HAP-1 (cell line): ENCODE measurements around the gene CDKAL1.
"Not testable (repeated sequence)": the region's sequence is repeated elsewhere in the genome, so short reads cannot be mapped to it uniquely, and the experiment has no call there.

Experiments
- DNase-seq, 2 experiments: peaks; one replicate each; pipeline ENCODE4 v3.0.0-alpha.2; 2016 to 2020; ENCODE audit warnings: low spot score in 2 of 2
- H3K27me3 ChIP-seq: fragments of 250-450 bp; sonication (Bioruptor Pico); 2 replicates; pipeline ENCODE4 v1.5.1; 2020; ENCODE audit warnings: low read depth, mild to moderate bottlenecking, moderate library complexity
- H3K36me3 ChIP-seq: fragments of 250-450 bp; sonication (Bioruptor Pico); replicated peaks from 2 replicates; pipeline ENCODE4 v1.5.1; 2020; ENCODE audit warnings: mild to moderate bottlenecking
- H3K4me1 ChIP-seq: fragments of 250-450 bp; sonication (Bioruptor Pico); 2 replicates; pipeline ENCODE4 v1.5.1; 2020; ENCODE audit warnings: mild to moderate bottlenecking
- H3K4me3 ChIP-seq: fragments of 250-450 bp; sonication (Bioruptor Pico); 2 replicates; pipeline ENCODE4 v1.5.1; 2020; ENCODE audit warnings: mild to moderate bottlenecking, moderate library complexity
- H3K9me3 ChIP-seq: fragments of 250-450 bp; sonication (Bioruptor Pico); 2 replicates; pipeline ENCODE4 v1.5.1; 2020; ENCODE audit warnings: mild to moderate bottlenecking, moderate library complexity
- in situ Hi-C: fragments of 300-500 bp; cut with MboI; formaldehyde crosslinking; loops from 3 replicates; pipeline ENCODE4 v1.14.3; 2020; ENCODE audit warnings: low sequenced_read_pairs, inconsistent platforms, mixed read lengths

Gene CDKAL1

DNA sequence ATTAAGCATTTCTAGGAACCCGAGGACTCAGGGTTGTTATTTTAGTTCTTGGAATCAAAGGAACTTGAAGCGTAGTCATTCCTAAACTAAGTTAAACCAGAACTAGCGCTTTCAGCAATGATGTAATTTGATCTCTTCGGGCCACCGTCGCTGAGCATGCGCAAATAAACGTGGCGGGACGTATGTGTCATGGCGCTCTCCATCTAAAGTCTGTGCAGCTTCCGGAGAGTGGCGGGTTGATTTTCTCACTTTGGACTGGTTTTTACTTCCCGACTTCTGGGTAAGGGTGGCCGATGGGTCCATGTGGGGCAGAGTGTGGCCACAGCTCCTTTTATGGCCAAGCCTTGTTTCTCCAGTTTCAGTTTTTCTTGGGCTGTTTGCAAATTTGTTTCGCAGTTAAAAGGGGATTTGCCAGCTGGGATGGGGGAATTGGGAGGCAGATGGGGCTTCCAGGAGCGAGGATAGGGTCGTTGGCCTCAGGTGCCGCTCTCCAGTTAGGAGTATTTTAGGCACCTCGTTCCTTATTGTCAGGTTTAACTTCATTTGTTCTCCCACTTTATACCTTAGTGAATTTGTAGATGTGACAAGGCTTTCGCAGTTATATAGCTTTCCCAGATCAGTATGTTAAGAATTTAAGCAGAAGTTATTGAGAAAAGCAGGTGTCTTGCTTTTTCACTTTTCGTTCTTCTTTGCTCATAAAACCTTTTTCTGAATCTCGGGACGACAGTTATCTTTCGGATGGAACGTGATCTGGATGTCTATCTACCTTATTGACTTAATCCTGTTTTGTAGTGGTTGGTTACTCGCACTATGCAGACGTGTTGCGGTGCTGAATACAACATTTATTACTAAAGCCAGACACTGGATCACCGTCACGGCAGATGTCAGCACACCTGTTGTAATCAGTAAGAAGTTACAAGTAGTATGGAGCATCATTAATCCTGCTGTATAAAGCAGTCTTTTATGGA, at the start of gene CDKAL1:
CDKAL1 (plus strand) TSS at position 163 of the 968 bp plus-strand sequence. CDS start 11,894 bp downstream, outside the sequence.
- Histone ChIP-seq H3K4me1 (peaks cover 7% of the 10 kb centered on the region), H3K4me3 (peak within 1 kb of the TSS; percentile 74), H3K9me3 (no peaks in the 10 kb centered on the region), H3K36me3 (peaks cover 3% of the 10 kb centered on the region; the same call in 1 of the 2 replicates), H3K27me3 (no peaks in the 10 kb centered on the region)
- peak; percentile 83 to 89 for DNase-seq
- in situ Hi-C loops: loop anchor here (5.0 kb wide), 1 partner anchor 132 kb away; the partner anchor contains the start of gene E2F3

DNA sequence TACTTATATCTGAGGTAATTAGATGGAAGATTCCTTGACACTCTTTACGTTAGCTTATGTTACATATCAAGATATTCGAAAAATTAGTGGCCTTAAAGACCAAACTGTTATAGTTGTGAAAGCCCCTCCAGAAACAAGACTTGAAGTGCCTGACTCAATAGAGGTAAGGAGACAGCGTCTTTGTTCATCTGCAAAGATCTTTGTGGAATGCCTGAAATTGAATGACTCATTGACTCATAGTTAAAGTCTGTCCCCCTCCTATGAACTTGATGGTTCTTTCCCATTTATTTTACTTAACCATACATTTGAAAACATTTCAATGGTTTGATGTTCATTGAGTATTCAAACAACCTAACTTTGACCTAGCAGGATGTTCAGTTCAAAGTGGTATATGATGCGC, 47.6 kb upstream of the CDKAL1 start:
- no peaks in the 10 kb centered on the region for H3K9me3 ChIP-seq
- peaks cover 76% of the 10 kb centered on the region for H3K36me3 ChIP-seq
- DNase-seq: no peak
- H3K4me1 ChIP-seq: no peaks in the 10 kb centered on the region; the same call in none of the 2 replicates
- no peaks in the 10 kb centered on the region for H3K27me3 ChIP-seq
- H3K4me3 ChIP-seq: no peak overlapping the region
- in situ Hi-C loops: no loop called here

GRCh38 chr6:20487669-20488375, 46.4 kb upstream of the CDKAL1 start:
- Histone ChIP-seq H3K36me3 (peaks cover 70% of the 10 kb centered on the region), H3K4me3 (no peak overlapping the region), H3K9me3 (no peaks in the 10 kb centered on the region), H3K4me1 (no peaks in the 10 kb centered on the region; the same call in none of the 2 replicates), H3K27me3 (no peaks in the 10 kb centered on the region)
- no peak for DNase-seq
- in situ Hi-C loops: no loop called here

DNA sequence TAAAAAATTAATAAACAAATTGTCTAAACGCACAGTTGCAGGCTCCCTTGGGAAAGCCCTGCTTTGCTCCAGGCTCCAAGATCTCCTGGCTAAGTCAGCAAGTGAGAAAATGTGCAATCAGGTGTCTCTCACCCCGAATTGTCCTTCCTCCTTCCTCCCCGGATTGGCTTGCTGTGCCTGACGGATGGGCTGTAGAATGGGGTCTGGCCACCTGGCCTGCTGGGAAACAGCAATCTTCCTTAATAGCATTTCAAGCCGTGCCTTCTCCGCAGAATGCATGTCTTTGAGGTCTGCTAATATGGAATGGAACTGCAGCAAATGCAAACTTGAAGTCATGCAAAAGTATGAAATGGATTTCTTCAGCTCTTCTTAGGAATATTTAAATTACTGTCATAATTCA, 43.7 kb upstream of the CDKAL1 start:
- no peak overlapping the region for H3K4me3 ChIP-seq
- H3K36me3 ChIP-seq: peaks cover 54% of the 10 kb centered on the region
- no peaks in the 10 kb centered on the region; the same call in none of the 2 replicates for H3K4me1 ChIP-seq
- no peaks in the 10 kb centered on the region for H3K27me3 ChIP-seq
- DNase-seq: no peak
- no peaks in the 10 kb centered on the region for H3K9me3 ChIP-seq
- in situ Hi-C loops: no loop called here

GRCh38 chr6:20492099-20492498, 42.2 kb upstream of the CDKAL1 start:
- peaks cover 40% of the 10 kb centered on the region for H3K36me3 ChIP-seq
- in situ Hi-C loops: no loop called here

GRCh38 chr6:20497216-20498040, 36.8 kb upstream of the CDKAL1 start:
- in situ Hi-C loops: no loop called here
- Histone ChIP-seq H3K9me3 (no peaks in the 10 kb centered on the region), H3K27me3 (no peaks in the 10 kb centered on the region), H3K36me3 (no peaks in the 10 kb centered on the region), H3K4me1 (no peaks in the 10 kb centered on the region), H3K4me3 (no peak overlapping the region)
- DNase-seq: no peak

More at GRCh38 chr6:20492099-20492498, 42.2 kb upstream of the CDKAL1 start:
- no peak for DNase-seq
- H3K4me3 ChIP-seq: no peak overlapping the region
- no peaks in the 10 kb centered on the region; the same call in none of the 2 replicates for H3K4me1 ChIP-seq
- H3K27me3 ChIP-seq: no peaks in the 10 kb centered on the region
- no peaks in the 10 kb centered on the region for H3K9me3 ChIP-seq

DNA sequence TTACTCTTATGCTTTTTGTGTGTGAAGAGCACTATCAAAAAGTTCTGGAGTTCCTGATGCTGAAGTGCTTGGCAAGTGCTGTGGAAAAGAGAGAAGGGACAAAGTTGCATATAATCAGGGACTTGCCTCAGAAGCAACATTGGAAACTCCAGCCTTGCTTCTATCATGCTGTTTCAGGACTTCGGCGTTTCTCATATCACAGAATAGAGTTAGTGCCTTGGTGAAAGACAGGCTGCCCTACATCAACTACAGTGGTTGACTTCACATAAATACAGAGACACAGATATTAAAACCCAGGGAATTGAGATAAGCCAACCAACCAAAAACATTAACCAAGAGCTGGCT, 36.2 kb upstream of the CDKAL1 start:
- Histone ChIP-seq H3K9me3 (no peaks in the 10 kb centered on the region), H3K4me3 (no peak overlapping the region), H3K36me3 (no peaks in the 10 kb centered on the region), H3K4me1 (no peaks in the 10 kb centered on the region), H3K27me3 (no peaks in the 10 kb centered on the region)
- in situ Hi-C loops: no loop called here
- DNase-seq: no peak

DNA sequence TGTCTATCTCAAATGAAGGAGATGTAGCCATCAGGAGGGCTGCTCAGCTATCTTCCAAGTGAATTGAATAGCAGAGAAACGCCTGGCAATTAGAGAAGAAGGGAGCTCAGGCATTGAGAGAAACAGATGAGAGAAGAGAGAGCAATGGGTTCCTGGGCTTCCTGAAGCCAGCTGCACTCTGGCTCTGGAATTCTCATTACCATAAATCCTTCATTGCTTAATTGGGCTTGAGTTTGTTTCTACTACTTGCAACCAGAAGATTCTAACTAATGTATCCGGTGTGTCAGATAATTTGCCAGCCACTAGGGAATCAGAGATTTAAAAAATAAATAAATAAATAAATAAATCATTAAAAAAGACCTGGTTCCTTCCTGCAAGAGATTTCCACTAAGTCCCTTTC, 25.0 kb upstream of the CDKAL1 start:
- Histone ChIP-seq H3K27me3 (no peaks in the 10 kb centered on the region), H3K4me3 (no peak overlapping the region), H3K4me1 (no peaks in the 10 kb centered on the region), H3K9me3 (no peaks in the 10 kb centered on the region), H3K36me3 (no peaks in the 10 kb centered on the region)
- in situ Hi-C loops: no loop called here
- no peak for DNase-seq

DNA sequence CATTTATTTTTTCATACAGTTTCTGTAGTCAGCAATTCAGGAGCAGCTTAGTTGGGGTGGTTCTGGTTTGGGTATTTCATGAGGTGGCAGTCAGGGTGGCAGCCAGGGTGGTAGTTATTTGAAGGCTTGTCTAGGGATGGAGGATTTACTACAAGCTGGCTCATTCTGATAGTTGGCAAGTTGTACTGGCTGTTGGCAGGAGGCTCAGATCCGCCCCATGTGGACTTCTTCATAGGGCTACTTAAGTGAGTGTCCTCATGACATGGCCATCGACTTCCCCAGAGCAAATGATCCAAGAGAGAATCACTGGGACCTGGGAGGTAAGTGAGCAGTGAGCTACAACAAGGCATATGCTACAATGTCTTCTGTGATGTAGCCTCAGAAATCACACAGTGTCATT, 22.4 kb upstream of the CDKAL1 start:
- no peak overlapping the region for H3K4me3 ChIP-seq
- H3K27me3 ChIP-seq: no peaks in the 10 kb centered on the region
- H3K4me1 ChIP-seq: no peaks in the 10 kb centered on the region
- H3K36me3 ChIP-seq: no peaks in the 10 kb centered on the region
- DNase-seq: no peak
- H3K9me3 ChIP-seq: no peaks in the 10 kb centered on the region
- in situ Hi-C loops: no loop called here

GRCh38 chr6:20525208-20525607, 9.0 kb upstream of the CDKAL1 start:
- H3K9me3 ChIP-seq, H3K27me3 ChIP-seq, H3K4me1 ChIP-seq, H3K36me3 ChIP-seq, DNase-seq, H3K4me3 ChIP-seq: not testable (repeated sequence)
- in situ Hi-C loops: loop anchor here (10.0 kb wide), 1 partner anchor 430 kb away; no protein-coding TSS in a partner anchor

DNA sequence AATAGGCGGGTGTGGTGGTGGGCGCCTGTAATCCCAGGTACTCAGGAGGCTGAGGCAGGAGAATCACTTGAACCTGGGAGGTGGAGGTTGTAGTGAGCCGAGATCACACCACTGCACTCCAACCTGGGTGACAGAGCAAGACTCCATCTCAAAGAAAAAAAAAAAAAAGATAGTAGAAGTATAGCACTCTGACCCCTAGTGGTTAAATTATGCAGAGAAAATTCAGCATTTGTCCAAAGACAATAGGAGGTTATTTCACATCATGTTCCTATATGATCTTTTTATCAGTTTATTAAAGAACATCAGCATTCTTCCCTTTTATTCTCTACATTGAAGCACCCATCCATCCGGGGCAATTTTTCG, 5.2 kb upstream of the CDKAL1 start:
- H3K9me3 ChIP-seq, H3K27me3 ChIP-seq, H3K4me1 ChIP-seq, H3K4me3 ChIP-seq, H3K36me3 ChIP-seq: not testable (repeated sequence)
- in situ Hi-C loops: loop anchor here (10.0 kb wide), 1 partner anchor 434 kb away; no protein-coding TSS in a partner anchor
- peak in 1 of 2 experiments; percentile 49 for DNase-seq

GRCh38 chr6:20532881-20533280, 1.4 kb upstream of the CDKAL1 start:
- Histone ChIP-seq H3K9me3 (no peaks in the 10 kb centered on the region), H3K36me3 (0 out of 2 replicates have a peak, but pooled peaks cover 3% of the 10 kb centered on the region), H3K4me3 (no peak overlapping the region), H3K4me1 (peaks cover 7% of the 10 kb centered on the region), H3K27me3 (no peaks in the 10 kb centered on the region)
- DNase-seq: no peak
- in situ Hi-C loops: loop anchor here (5.0 kb wide), 1 partner anchor 131 kb away; the partner anchor contains the start of gene E2F3

- Histone ChIP-seq H3K36me3 (peaks cover 3% of the 10 kb centered on the region; the same call in 1 of the 2 replicates), H3K4me3 (peak overlapping the region; percentile 74), H3K4me1 (peaks cover 7% of the 10 kb centered on the region), H3K27me3 (no peaks in the 10 kb centered on the region), H3K9me3 (no peaks in the 10 kb centered on the region)
- in situ Hi-C loops: loop anchor here (5.0 kb wide), 1 partner anchor 132 kb away; the partner anchor contains the start of gene E2F3
- DNase-seq: no peak
These were observed 437 bp upstream of the CDKAL1 start for GRCh38 chr6:20533746-20534294.
